GM18508 (cell line): ENCODE data around the gene CRTAC1.

Source experiments
- ATAC-seq: cut with Tn5 transposase; IDR thresholded peaks from one replicate; pipeline ENCODE4 v1.9.1; 2021; ENCODE audit warnings: moderate number of reproducible peaks; ENCODE audit not compliant: insufficient read depth, unreplicated experiment

The CRTAC1 gene

GRCh38 chr10:97975598-97975997 is 54.8 kb downstream of the CRTAC1 start:
- no peak for ATAC-seq

DNA sequence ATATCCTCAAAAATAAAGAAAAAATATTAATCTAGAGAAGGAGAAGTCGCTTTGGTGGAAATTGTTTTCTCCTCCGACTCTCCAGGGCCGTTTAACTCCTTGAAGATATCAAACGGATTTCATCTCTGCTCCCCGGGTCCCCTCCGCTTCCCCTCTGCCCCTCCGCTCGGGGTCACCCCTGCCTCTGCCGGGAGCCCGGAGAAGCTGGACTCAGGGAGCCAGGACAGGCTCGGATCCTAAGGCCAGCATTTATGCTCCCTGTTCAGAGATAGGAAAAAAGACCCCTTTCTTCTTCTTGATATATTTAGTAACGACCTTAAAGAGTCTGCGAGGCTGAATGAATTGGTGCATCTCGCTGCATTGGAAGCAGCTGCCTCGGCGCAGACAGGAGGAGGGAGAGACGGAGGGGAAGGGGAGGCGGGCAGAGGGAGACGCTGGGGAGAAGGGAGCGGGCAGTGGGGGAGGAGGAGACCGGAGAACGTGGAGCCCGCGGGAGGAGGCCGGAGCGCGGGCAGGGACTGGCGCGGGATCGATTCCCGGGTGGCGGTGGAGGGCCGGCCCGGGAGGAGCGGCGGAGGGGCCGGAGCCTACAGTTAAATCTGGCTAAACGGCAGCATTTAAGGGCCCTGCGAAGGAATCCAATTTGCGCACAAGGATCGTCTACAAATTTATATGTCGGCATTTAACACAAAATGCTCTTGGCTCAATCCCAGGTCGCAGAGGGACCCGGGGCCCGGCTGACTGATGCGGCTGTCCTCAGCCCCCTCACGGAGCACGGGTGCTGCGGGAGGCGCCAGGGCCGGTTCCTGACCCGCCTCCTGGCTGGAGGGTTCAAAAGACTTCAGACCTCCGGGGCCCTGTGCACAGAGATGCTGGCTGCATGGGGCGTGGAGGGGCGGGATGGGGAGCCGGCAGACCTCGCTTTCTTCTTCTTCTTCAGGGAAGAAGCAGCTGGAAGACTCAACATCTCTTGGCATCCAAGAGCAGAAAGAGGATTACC is 55.6 kb downstream of the CRTAC1 start:
- ATAC-seq: no peak

DNA sequence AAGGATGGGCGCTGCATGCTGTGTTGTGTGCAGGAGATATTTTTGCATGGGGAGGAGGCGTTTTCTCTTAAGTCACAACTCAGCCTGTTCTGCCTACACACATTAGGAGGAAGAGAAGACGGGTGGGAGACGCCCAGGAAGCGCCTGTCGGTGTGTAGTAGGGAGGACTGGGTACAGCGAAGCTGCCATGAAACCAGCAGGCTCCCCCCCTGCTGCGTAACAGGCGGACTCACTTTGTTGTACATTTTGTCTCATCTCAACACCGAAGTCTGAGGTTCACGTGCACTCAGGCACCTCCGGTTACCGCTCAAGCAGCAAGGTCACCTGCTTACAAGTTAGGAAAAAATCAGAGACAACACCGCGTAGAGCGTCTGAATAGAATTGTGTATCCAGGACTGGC is 56.3 kb downstream of the CRTAC1 start:
- ATAC-seq: no peak

- no peak for ATAC-seq
These were observed 60.8 kb downstream of the CRTAC1 start for GRCh38 chr10:97969538-97970079.

DNA sequence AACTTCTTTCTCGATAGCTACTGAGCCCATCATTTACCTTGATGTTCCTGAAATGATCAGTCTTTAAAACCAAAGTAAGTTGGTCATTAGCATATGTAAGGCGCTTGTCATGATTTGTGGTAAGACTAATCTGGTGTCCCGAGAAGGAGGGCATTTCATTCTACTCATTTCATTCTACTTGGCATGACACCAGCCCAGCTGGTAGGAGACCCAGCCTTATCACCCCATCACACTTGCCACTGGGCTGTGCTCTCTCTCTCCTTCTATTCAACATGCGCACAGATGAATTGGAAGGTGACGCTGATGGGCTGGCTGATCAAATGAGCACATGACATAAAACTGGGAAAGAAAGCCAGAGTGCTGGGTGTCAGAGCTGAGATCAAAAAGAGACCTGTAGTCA is 65.7 kb downstream of the CRTAC1 start:
- no peak for ATAC-seq

GRCh38 chr10:97961945-97962344 is 68.5 kb downstream of the CRTAC1 start:
- ATAC-seq: no peak

DNA sequence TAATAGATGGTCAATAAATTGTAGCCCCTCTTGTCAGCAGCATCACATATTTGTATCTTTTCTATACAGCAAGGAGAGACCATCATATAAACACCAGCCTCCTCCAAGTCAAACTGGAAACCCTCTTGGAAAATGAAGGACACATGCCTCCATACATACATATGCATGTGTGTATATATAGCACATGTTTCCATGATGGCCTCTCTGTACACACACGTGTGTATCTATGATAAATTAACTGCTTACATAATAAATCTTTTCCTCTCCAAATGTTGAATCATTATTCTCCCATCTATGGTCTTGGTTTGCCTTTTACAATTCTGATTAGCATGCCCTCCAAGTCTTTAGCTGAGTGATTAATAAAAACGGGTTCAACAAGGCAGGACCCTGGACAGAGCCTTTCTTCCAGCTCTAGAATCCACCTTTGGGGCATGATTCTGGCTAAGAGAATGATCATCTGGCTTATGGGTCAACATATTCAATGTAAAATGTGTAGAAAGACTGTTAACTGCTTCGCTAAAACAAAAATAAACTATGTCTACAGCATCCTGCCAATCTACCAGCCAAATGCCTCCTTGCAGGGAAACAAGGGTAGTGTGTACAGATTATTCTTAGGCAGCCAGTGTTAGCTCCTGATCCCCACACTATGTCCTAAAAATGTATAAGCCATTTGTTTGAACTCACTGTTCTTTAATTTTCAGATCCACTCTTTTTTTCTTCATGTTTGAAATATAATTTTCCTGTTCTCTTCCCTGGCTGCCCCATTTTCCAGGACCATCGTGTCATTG is 70.0 kb downstream of the CRTAC1 start:
- no peak for ATAC-seq

- no peak for ATAC-seq
These were observed 81.0 kb downstream of the CRTAC1 start for GRCh38 chr10:97949462-97949861.

DNA sequence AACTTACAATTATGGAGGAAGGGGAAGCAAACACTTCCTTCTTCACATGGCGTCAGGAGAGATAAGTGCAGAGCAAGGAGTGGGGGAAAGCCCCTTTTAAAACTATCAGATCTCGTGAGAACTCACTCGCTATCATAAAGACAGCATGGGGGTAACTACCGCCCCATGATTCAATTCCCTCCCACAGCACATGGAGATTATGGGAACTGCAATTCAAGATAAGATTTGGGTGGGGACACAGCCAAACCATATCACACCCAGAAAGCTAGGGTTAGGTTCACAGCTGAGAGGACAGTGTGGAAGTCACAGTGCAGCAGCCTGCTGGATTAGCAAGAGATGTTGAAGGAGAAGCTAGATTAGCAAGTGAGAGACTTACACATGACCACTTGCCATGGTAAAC is 81.6 kb downstream of the CRTAC1 start:
- ATAC-seq: no peak

DNA sequence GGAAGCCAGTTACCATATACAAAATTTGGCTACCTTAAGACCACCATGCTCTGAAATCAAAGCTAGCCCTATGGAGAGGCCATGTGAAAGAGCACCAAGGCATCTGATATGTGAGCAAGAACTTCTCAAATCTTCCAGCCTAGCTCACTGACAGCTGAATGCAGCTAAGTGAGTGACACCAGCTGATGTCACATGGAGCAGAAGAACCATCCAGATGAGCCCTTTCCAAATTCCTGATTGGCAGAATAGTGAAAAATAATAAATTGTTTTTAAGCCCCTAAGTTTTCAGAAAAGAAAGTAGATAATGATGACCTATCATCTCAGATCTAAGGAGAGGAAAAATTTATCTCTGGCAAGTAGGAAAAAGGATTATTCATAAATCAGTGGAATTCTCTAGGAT is 85.6 kb downstream of the CRTAC1 start:
- ATAC-seq: no peak

DNA sequence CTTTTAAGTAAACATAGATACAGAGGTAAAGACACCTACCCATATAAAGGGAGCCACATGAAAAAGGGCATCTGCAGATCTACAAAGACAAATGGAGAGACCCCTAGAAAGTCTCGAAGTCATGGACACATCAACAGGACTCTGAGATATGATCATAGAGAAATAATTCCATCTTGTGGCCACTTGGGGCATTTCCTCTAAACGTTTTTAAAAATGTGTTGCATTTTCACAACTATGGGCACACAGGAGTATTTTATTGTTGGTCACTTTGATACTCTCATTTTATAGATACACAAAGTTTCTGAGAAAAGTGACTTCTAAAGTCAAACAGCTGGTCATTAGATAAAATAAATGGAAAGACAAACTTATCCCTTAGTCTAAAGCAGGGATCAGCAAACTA is 87.1 kb downstream of the CRTAC1 start:
- no peak for ATAC-seq

- ATAC-seq: no peak
These were observed 89.9 kb downstream of the CRTAC1 start for GRCh38 chr10:97940534-97940933.

- ATAC-seq: no peak
These were observed 90.9 kb downstream of the CRTAC1 start for GRCh38 chr10:97939446-97939990.

GRCh38 chr10:97937928-97938327 is 92.5 kb downstream of the CRTAC1 start:
- no peak for ATAC-seq

GRCh38 chr10:97937054-97937453 is 93.4 kb downstream of the CRTAC1 start:
- ATAC-seq: no peak

DNA sequence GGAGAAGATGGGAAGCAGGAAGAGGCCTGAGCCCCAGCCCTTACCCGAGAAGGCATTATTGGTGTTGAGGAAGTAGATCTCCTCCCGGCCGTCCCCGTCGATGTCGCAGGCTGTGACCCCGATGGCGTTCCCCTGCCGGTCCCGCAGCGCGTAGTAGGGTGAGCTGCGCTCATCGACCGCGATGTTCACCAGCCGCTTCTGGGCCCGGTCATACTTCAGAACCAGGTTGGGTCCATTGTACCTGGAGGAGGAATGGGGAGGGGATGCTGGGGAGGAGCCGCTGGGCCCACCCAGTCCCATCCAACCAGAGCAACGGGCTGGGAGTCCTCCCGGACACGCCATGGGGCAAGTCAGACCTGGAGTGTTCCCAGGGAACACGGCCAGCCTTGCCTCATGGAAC is 94.3 kb downstream of the CRTAC1 start:
- ATAC-seq: no peak

- no peak for ATAC-seq
These were observed 97.4 kb downstream of the CRTAC1 start for GRCh38 chr10:97932932-97933530.

DNA sequence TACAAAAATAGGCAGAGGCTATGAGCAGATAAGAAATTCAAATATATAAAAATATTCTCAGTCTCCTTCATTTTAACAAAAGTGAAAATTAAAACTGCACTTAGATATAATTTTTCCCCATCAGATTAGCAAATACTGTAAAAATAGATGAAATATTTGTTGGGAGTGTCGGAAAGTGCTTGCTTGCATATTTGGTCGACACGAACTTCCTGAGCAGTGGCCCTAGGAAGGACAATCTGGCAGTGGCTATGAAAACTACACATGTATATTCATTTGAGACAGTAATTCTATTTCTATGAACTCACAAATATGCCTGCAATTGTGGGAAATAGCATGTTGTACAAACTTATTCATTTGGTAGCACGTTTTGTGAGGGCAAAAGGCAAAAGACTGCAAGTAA is 99.4 kb downstream of the CRTAC1 start:
- no peak for ATAC-seq

- ATAC-seq: no peak
These were observed 101.5 kb downstream of the CRTAC1 start for GRCh38 chr10:97928897-97929296.

DNA sequence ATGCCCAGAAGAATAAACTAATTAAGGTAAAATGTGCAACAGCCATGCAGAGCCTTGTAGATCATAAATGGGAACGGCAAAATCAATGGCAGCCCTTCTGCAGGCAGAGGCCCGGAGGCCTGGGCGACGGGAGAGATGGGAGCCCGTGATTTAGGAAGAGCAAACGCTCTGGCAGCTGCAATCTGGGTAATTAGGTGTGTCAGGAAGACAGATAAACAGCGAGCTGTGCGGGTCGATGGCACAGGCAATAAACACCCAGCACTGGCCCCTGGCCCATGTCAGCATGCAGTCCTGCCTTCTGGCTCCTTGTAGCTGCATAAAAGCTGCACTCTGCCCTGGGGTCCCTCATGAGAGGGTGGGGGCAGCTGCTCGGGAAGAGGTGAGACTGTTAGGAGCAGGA is 102.8 kb downstream of the CRTAC1 start:
- ATAC-seq: no peak
